Gastrocnemius medialis (tissue), 4 donors: ENCODE results near the gene CXCL9. TPM values are rescaled to one million over a fixed set of nuclear protein-coding genes. Genes with fewer than 3 reads are reported as not detected.
A peak's percentile ranks its signal among the peaks of the same experiment; 100 is the strongest.

ENCODE experiments used
- ATAC-seq, 2 donors: fragments of 150-250 bp; one replicate each; pipeline ENCODE4 v1.9.1; 2016
- DNase-seq, 2 donors: peaks; one replicate each; pipeline ENCODE4 v3.0.0-alpha.2; 2019
- H3K27ac ChIP-seq, 4 donors: fragments of 200-600 bp; sonication (generic); 1 replicate in 1 of 4; 2 replicates in 3 of 4; pipeline ENCODE4 v1.5.1; 2016 to 2018; ENCODE audit warnings: mild to moderate bottlenecking in 2 of 4, moderate library complexity in 1 of 4
- H3K27me3 ChIP-seq, 3 donors: fragments of 200-600 bp; sonication (generic) in 2 of 3; 1 replicate in 1 of 3; 2 replicates in 2 of 3; pipeline versions ENCODE4 v1.5.1 to v1.6.0; 2016 to 2019; ENCODE audit warnings: mild to moderate bottlenecking in 1 of 3, moderate library complexity in 1 of 3
- H3K36me3 ChIP-seq, 2 donors: fragments of 200-600 bp; sonication (generic) in 1 of 2; one replicate each; pipeline ENCODE4 v1.5.1; 2017 to 2018
- H3K4me1 ChIP-seq, 2 donors: fragments of 200-600 bp; sonication (generic) in 1 of 2; one replicate each; pipeline ENCODE4 v1.5.1; 2016 to 2017; ENCODE audit warnings: mild to moderate bottlenecking in 2 of 2
- H3K4me3 ChIP-seq, 4 donors: fragments of 200-600 bp; sonication (generic) in 3 of 4; 1 replicate in 1 of 4; 2 replicates in 3 of 4; pipeline ENCODE4 v1.5.1; 2016 to 2019; ENCODE audit warnings: mild to moderate bottlenecking in 2 of 4
- H3K9me3 ChIP-seq, 3 donors: fragments of 200-600 bp; sonication (generic) in 2 of 3; 1 replicate in 1 of 3; 2 replicates in 2 of 3; pipeline ENCODE4 v1.5.1; 2016 to 2019
- POLR2A ChIP-seq, 2 donors: fragments of 450-650 bp; IDR thresholded peaks; one replicate each; pipeline ENCODE4 v1.6.1; 2017; ENCODE audit warnings: antibody characterized with exemption in 2 of 2, mild to moderate bottlenecking in 2 of 2, moderate library complexity in 2 of 2
- in situ Hi-C, 4 donors: fragments of 200-750 bp; cut with MboI; loops; one replicate each; pipeline versions ENCODE4 v1.15.0 to v1.8.0; 2017; ENCODE audit warnings: low sequenced_read_pairs in 4 of 4
- intact Hi-C: fragments of 100-400 bp; cut with DNase I; formaldehyde crosslinking; loops from one replicate; pipeline ENCODE4 v1.15.1; 2023; ENCODE audit warnings: low total_unique reads
- total RNA-seq, 4 donors: library from RNA; depleted of rRNA; stranded (reverse); fragments of >200 nt; gene quantifications; one replicate each; pipeline versions ENCODE4 v1.1.0 to v1.2.3, GENCODE V29; 2016
- TF ChIP-seq, protein P1 (sequence below), 5 experiments: fragments of 450-650 bp in 3 of 5; fragments of 200-600 bp in 2 of 5; sonication (generic) in 2 of 5; IDR thresholded peaks in 4 of 5; conservative IDR thresholded peaks in 1 of 5; 1 replicate in 4 of 5; 2 replicates in 1 of 5; pipeline ENCODE4 v1.5.1; 2016 to 2019; ENCODE audit warnings: antibody characterized with exemption in 5 of 5, mild to moderate bottlenecking in 3 of 5, moderate library complexity in 3 of 5

Gene CXCL9
- total RNA-seq, 4 donors from 2014 or later = 0.40 to 1.6 (median 0.46) TPM; not detected in 1

DNA sequence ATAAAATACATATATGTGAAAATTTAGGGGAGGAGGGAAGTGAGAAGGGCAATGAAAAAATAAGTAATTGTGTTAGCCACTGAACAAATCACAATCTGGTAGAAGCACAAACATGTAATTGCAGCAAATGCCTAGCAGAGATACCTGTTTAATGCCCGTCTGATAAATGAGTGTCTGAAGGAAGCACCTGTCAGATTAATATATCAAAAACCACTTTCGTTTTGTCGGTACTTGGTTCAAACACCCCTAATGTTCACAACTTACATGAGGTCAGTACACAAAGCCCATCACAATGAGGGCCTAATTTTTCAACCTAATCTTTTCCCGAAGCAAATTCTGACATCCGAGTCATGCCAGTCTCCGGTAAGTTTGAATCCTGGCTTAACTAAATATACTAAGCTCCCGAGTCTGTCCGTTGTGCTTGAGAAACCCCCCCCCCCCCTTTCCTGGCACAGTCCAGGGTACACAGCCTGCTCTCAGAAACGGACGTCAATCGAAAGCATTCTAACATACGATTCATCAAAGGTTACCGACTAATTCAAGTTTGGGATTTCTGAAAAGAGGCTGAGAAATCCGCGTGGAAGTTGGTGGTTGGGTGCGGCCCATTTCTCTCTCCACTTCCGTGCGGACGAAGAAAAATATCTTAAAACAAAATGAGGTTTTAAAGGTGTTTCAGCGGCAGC, 17.3 kb downstream of the CXCL9 start:
- Histone ChIP-seq H3K9me3 (no peaks in the 10 kb centered on the region), H3K27me3 (no peaks in the 10 kb centered on the region), H3K36me3 (no peaks in the 10 kb centered on the region), H3K4me1 (peaks cover 19 to 21% of the 10 kb centered on the region in 2 donors), H3K27ac (peak overlapping the region; percentile 84 to 90 (median 87)), H3K4me3 (peak overlapping the region; percentile 72 to 97 (median 88))
- no peak for DNase-seq
- in situ Hi-C loops = loop anchor here in 1 of 4 donors (5.0 kb wide), 1 partner anchor 77 kb away; no protein-coding TSS in a partner anchor
- ATAC-seq = peak in 1 of 2 donors; percentile 18
- TF ChIP-seq, protein P1, sequence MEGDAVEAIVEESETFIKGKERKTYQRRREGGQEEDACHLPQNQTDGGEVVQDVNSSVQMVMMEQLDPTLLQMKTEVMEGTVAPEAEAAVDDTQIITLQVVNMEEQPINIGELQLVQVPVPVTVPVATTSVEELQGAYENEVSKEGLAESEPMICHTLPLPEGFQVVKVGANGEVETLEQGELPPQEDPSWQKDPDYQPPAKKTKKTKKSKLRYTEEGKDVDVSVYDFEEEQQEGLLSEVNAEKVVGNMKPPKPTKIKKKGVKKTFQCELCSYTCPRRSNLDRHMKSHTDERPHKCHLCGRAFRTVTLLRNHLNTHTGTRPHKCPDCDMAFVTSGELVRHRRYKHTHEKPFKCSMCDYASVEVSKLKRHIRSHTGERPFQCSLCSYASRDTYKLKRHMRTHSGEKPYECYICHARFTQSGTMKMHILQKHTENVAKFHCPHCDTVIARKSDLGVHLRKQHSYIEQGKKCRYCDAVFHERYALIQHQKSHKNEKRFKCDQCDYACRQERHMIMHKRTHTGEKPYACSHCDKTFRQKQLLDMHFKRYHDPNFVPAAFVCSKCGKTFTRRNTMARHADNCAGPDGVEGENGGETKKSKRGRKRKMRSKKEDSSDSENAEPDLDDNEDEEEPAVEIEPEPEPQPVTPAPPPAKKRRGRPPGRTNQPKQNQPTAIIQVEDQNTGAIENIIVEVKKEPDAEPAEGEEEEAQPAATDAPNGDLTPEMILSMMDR (IDR thresholded peaks at IDR 0.05 in 4 of 5, conservative IDR thresholded peaks at IDR 0.05 in 1 of 5) = no peak
- TF ChIP-seq POLR2A (IDR thresholded peaks at IDR 0.05) = no peak
- intact Hi-C loops = loop anchor here (1.0 to 5.0 kb wide), 5 partner anchors 49 to 262 kb away; partner anchors contain the start of genes FAM47E, NAAA and NUP54

DNA sequence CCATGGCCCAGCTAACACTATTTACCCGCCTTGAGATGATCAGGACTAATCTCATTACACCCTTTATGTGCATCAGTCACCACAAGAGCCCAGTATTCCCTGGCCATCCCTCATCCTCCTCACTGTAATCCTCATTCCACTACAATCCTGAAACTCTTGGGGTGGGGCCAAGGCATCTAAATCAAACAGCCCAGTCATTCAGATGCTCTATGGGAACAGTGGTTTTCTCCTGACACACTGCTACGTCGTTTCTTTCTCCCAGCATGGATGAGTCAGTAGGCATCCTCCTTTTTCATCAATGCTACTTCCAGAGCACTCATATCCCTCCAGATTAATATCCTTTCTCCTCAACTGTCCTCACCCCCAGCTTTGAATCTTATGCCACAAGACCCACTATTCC, 22.2 kb downstream of the CXCL9 start:
- TF ChIP-seq POLR2A (IDR thresholded peaks at IDR 0.05) = no peak
- TF ChIP-seq, protein P1 (IDR thresholded peaks at IDR 0.05 in 4 of 5, conservative IDR thresholded peaks at IDR 0.05 in 1 of 5) = no peak
- Histone ChIP-seq H3K27ac (no peak overlapping the region), H3K4me1 (peaks cover 14 to 19% of the 10 kb centered on the region in 2 donors), H3K4me3 (no peak overlapping the region), H3K9me3 (no peaks in the 10 kb centered on the region), H3K27me3 (no peaks in the 10 kb centered on the region), H3K36me3 (peaks cover 0 to 19% of the 10 kb centered on the region in 2 donors)
- no peak for DNase-seq
- ATAC-seq = no peak
- in situ Hi-C loops (no loop called here), intact Hi-C loops (no loop called here)

DNA sequence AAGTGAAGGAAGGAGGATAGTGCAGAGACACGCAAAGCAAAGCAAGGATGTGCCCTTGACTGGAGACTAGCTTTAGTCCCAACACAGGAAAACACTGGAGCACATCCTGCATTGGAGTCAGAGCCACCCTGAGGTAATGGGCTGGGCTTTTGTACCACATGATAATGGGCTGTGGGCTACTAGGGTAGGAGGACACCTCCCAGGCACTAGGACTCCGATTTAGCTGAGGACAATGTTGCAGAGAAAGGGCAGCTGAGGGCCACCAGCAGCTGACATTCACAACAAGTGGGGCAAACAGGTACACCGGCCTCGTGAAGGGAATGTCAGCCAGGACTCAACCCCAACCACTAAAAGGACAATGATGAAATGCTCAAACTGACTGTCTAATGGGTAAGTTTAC, 26.7 kb downstream of the CXCL9 start:
- no peaks in the 10 kb centered on the region for H3K9me3 ChIP-seq
- no peak overlapping the region for H3K4me3 ChIP-seq
- DNase-seq = no peak
- in situ Hi-C loops = no loop called here
- no peak overlapping the region for H3K27ac ChIP-seq
- TF ChIP-seq, protein P1 (IDR thresholded peaks at IDR 0.05 in 4 of 5, conservative IDR thresholded peaks at IDR 0.05 in 1 of 5) = no peak
- no peak for TF ChIP-seq POLR2A (IDR thresholded peaks at IDR 0.05)
- no peaks in the 10 kb centered on the region for H3K27me3 ChIP-seq
- H3K36me3 ChIP-seq = peaks cover 0 to 52% of the 10 kb centered on the region in 2 donors
- ATAC-seq = no peak
- intact Hi-C loops = no loop called here
- H3K4me1 ChIP-seq = no peaks in the 10 kb centered on the region

DNA sequence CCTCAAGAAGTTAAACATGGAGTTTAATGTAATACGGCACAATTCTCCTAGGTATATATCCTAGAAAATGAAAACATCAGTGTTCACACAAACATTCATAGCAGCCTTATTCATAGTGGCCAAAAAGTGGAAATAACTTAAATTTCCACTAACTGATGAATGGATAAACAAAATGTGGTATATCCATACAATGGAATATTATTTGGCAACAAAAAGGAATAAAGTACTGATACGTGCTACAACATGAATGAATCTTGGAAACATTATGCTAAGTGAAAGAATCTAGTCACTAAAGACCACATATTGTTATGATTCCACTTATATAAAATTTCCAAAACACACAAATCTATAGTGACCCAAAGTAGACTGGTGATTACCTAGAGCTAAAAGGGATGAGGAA, 31.1 kb downstream of the CXCL9 start:
- no peak overlapping the region for H3K27ac ChIP-seq
- intact Hi-C loops = no loop called here
- H3K4me1 ChIP-seq = no peaks in the 10 kb centered on the region
- TF ChIP-seq POLR2A (IDR thresholded peaks at IDR 0.05) = no peak
- TF ChIP-seq, protein P1 (IDR thresholded peaks at IDR 0.05 in 4 of 5, conservative IDR thresholded peaks at IDR 0.05 in 1 of 5) = no peak
- DNase-seq (no peak), ATAC-seq (no peak)
- H3K9me3 ChIP-seq = no peaks in the 10 kb centered on the region
- no peaks in the 10 kb centered on the region for H3K27me3 ChIP-seq
- in situ Hi-C loops = no loop called here
- no peak overlapping the region for H3K4me3 ChIP-seq
- peaks cover 7 to 87% of the 10 kb centered on the region in 2 donors for H3K36me3 ChIP-seq
